ENCODE results near the gene IL31RA. TPM values are rescaled to one million over a fixed set of nuclear protein-coding genes. Genes with fewer than 3 reads are reported as not detected.

IL31RA gene
- total and polyA plus RNA-seq, 10 of the 15 experiments (the other 5 are each of a cell fraction or from before 2014, with no cell fraction given), result 0.03 to 0.31 (median 0.11) TPM; not detected in 2

DNA sequence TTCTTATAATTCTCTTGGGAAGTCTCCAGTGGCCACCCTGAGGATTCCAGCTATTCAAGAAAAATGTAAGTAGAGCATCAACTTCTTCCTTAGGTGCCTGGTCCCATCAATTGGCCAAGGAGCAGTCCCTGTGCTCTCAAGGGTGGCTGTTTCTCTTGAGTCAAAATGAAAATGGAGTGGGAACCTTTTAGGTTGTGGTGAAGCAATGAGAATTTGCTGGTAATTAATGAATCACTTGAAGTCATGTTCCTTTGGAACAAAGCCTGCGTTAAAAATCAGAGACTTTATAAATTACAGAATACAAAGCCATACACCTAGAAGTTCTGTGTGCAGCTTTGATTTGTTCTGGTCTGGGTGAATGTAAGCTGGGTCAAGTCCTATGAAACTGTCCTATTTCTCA, 48.9 kb downstream of the IL31RA start (continued):
- TF ChIP-seq TCF12 (IDR thresholded peaks at IDR 0.05; ENCODE audit: low read depth, low read length), result no peak
- TF ChIP-seq BCL11A (IDR thresholded peaks at IDR 0.05; ENCODE audit: low read depth, low read length), result peak; percentile 78
- TF ChIP-seq, protein P1, sequence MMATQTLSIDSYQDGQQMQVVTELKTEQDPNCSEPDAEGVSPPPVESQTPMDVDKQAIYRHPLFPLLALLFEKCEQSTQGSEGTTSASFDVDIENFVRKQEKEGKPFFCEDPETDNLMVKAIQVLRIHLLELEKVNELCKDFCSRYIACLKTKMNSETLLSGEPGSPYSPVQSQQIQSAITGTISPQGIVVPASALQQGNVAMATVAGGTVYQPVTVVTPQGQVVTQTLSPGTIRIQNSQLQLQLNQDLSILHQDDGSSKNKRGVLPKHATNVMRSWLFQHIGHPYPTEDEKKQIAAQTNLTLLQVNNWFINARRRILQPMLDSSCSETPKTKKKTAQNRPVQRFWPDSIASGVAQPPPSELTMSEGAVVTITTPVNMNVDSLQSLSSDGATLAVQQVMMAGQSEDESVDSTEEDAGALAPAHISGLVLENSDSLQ (IDR thresholded peaks at IDR 0.05), result no peak
- no peak for TF ChIP-seq HDAC2 (IDR thresholded peaks at IDR 0.05)
- TF ChIP-seq GABPA (IDR thresholded peaks at IDR 0.05; ENCODE audit: low read depth), result no peak
- TF ChIP-seq IKZF2 (IDR thresholded peaks at IDR 0.05), result peak; percentile 79 to 82
- TF ChIP-seq, protein P2, sequence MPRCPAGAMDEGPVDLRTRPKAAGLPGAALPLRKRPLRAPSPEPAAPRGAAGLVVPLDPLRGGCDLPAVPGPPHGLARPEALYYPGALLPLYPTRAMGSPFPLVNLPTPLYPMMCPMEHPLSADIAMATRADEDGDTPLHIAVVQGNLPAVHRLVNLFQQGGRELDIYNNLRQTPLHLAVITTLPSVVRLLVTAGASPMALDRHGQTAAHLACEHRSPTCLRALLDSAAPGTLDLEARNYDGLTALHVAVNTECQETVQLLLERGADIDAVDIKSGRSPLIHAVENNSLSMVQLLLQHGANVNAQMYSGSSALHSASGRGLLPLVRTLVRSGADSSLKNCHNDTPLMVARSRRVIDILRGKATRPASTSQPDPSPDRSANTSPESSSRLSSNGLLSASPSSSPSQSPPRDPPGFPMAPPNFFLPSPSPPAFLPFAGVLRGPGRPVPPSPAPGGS (IDR thresholded peaks at IDR 0.05; ENCODE audit: borderline replicate concordance, insufficient read depth, low read depth, low read length, poor library complexity, severe bottlenecking), result no peak
- no peak for TF ChIP-seq KAT2A (conservative IDR thresholded peaks at IDR 0.05; ENCODE audit: control insufficient read depth, low read depth, low read length)
- no peak for TF ChIP-seq YY1 (IDR thresholded peaks at IDR 0.05; ENCODE audit: low read depth, low read length)
- 0 out of 2 replicates have a peak, but pooled peaks have one; percentile 52 for TF ChIP-seq JUND (IDR thresholded peaks at IDR 0.05; ENCODE audit: low read depth, low read length)
- TF ChIP-seq ZZZ3 (IDR thresholded peaks at IDR 0.05; ENCODE audit: control insufficient read depth, insufficient read length, low read depth), result no peak
- TF ChIP-seq FOXM1 (IDR thresholded peaks at IDR 0.05; ENCODE audit: low read depth, low read length), result no peak
- TF ChIP-seq, protein P3, sequence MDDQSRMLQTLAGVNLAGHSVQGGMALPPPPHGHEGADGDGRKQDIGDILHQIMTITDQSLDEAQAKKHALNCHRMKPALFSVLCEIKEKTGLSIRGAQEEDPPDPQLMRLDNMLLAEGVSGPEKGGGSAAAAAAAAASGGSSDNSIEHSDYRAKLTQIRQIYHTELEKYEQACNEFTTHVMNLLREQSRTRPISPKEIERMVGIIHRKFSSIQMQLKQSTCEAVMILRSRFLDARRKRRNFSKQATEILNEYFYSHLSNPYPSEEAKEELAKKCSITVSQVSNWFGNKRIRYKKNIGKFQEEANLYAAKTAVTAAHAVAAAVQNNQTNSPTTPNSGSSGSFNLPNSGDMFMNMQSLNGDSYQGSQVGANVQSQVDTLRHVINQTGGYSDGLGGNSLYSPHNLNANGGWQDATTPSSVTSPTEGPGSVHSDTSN (IDR thresholded peaks at IDR 0.05; ENCODE audit: insufficient replicate concordance, low read depth, low read length), result no peak
- peak; percentile 34; the same call in 1 of the 2 replicates for TF ChIP-seq NFIC (IDR thresholded peaks at IDR 0.05; ENCODE audit: low read depth, low read length)
- TF ChIP-seq, protein P4, sequence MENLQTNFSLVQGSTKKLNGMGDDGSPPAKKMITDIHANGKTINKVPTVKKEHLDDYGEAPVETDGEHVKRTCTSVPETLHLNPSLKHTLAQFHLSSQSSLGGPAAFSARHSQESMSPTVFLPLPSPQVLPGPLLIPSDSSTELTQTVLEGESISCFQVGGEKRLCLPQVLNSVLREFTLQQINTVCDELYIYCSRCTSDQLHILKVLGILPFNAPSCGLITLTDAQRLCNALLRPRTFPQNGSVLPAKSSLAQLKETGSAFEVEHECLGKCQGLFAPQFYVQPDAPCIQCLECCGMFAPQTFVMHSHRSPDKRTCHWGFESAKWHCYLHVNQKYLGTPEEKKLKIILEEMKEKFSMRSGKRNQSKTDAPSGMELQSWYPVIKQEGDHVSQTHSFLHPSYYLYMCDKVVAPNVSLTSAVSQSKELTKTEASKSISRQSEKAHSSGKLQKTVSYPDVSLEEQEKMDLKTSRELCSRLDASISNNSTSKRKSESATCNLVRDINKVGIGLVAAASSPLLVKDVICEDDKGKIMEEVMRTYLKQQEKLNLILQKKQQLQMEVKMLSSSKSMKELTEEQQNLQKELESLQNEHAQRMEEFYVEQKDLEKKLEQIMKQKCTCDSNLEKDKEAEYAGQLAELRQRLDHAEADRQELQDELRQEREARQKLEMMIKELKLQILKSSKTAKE (IDR thresholded peaks at IDR 0.05; ENCODE audit: low read depth, poor library complexity, severe bottlenecking), result peak; percentile 56
- no peak for TF ChIP-seq RFX5 (IDR thresholded peaks at IDR 0.05; ENCODE audit: low read depth, low read length)
- no peak for TF ChIP-seq SIN3A (IDR thresholded peaks at IDR 0.05; ENCODE audit: low read depth, low read length)
- TF ChIP-seq, protein P5, sequence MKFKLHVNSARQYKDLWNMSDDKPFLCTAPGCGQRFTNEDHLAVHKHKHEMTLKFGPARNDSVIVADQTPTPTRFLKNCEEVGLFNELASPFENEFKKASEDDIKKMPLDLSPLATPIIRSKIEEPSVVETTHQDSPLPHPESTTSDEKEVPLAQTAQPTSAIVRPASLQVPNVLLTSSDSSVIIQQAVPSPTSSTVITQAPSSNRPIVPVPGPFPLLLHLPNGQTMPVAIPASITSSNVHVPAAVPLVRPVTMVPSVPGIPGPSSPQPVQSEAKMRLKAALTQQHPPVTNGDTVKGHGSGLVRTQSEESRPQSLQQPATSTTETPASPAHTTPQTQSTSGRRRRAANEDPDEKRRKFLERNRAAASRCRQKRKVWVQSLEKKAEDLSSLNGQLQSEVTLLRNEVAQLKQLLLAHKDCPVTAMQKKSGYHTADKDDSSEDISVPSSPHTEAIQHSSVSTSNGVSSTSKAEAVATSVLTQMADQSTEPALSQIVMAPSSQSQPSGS (IDR thresholded peaks at IDR 0.05; ENCODE audit: low read length), result peak; percentile 52; the same call in 1 of the 2 replicates

Data from GM12878 (cell line).